ENCODE results near the gene RFX3. TPM values are rescaled to one million over a fixed set of nuclear protein-coding genes. Genes with fewer than 3 reads are reported as not detected.

Gene RFX3
- total RNA-seq, 1 experiment from 2014 or later: 4.5 TPM

GRCh38 chr9:3474821-3475220 is 51.0 kb downstream of the RFX3 start:
- no peak overlapping the region for H3K27ac ChIP-seq (ENCODE audit: low read length)
- no peaks in the 10 kb centered on the region for H3K9me2 ChIP-seq (replicated peaks; ENCODE audit: low read length)
- H2AFZ ChIP-seq (ENCODE audit: low read length): no peak overlapping the region
- H3K9ac ChIP-seq (ENCODE audit: low read length): no peak overlapping the region
- H3F3A ChIP-seq (ENCODE audit: low read length, unreplicated experiment): no peaks in the 10 kb centered on the region
- intact Hi-C loops (cut with micrococcal nuclease): no loop called here
- ChIA-PET POLR2A (ENCODE audit: unreplicated experiment) (no interaction called here), CTCF (no interaction called here)
- no peak for DNase-seq
- no peaks in the 10 kb centered on the region for H3K9me3 ChIP-seq (ENCODE audit: low read length)
- H3K36me3 ChIP-seq (ENCODE audit: low read depth, low read length): no peaks in the 10 kb centered on the region
- no peak for ATAC-seq
- H3K4me3 ChIP-seq (ENCODE audit: low read length): no peak overlapping the region
- H3K27me3 ChIP-seq (ENCODE audit: low read length): no peaks in the 10 kb centered on the region
- BruUV-seq (replicated peaks): no TSS peak
- H4K20me1 ChIP-seq (ENCODE audit: low read length): no peaks in the 10 kb centered on the region
- TF ChIP-seq EZH2 (IDR thresholded peaks at IDR 0.05; ENCODE audit: low read length, unreplicated experiment): no peak
- TF ChIP-seq EZH2phosphoT487 (IDR thresholded peaks at IDR 0.05; ENCODE audit: borderline replicate concordance, low read length): no peak
- no peak for TF ChIP-seq CTCF (conservative IDR thresholded peaks at IDR 0.05; ENCODE audit: low read depth, low read length)
- 0 out of 2 replicates have a peak, but pooled peaks cover 4% of the 10 kb centered on the region for H3K4me1 ChIP-seq (ENCODE audit: insufficient read depth, low read length)
- no peak overlapping the region for H3K4me2 ChIP-seq (ENCODE audit: low read length)
- H3K79me2 ChIP-seq (ENCODE audit: low read length): no peaks in the 10 kb centered on the region

GRCh38 chr9:3473405-3473804 is 52.4 kb downstream of the RFX3 start:
- ATAC-seq: no peak
- no peaks in the 10 kb centered on the region for H3K27me3 ChIP-seq (ENCODE audit: low read length)
- CTCF ChIA-PET: interaction anchor here (0.6 kb wide), 1 partner anchor 183 kb away, joined by 4 read pairs; no protein-coding TSS in a partner anchor
- POLR2A ChIA-PET (ENCODE audit: unreplicated experiment): no interaction called here
- H3K4me2 ChIP-seq (ENCODE audit: low read length): no peak overlapping the region
- no TSS peak for BruUV-seq (replicated peaks)
- no peaks in the 10 kb centered on the region for H4K20me1 ChIP-seq (ENCODE audit: low read length)
- DNase-seq: no peak
- no peak overlapping the region for H3K4me3 ChIP-seq (ENCODE audit: low read length)
- no peaks in the 10 kb centered on the region for H3K9me3 ChIP-seq (ENCODE audit: low read length)
- TF ChIP-seq CTCF (conservative IDR thresholded peaks at IDR 0.05; ENCODE audit: low read depth, low read length) (no peak), EZH2 (IDR thresholded peaks at IDR 0.05; ENCODE audit: low read length, unreplicated experiment) (no peak), EZH2phosphoT487 (IDR thresholded peaks at IDR 0.05; ENCODE audit: borderline replicate concordance, low read length) (no peak)
- no peaks in the 10 kb centered on the region for H3K79me2 ChIP-seq (ENCODE audit: low read length)
- H3K4me1 ChIP-seq (ENCODE audit: insufficient read depth, low read length): no peaks in the 10 kb centered on the region
- H3F3A ChIP-seq (ENCODE audit: low read length, unreplicated experiment): no peaks in the 10 kb centered on the region
- intact Hi-C loops (cut with micrococcal nuclease): no loop called here
- H3K36me3 ChIP-seq (ENCODE audit: low read depth, low read length): no peaks in the 10 kb centered on the region
- no peak overlapping the region for H2AFZ ChIP-seq (ENCODE audit: low read length)
- H3K9me2 ChIP-seq (replicated peaks; ENCODE audit: low read length): no peaks in the 10 kb centered on the region
- no peak overlapping the region for H3K27ac ChIP-seq (ENCODE audit: low read length)
- no peak overlapping the region for H3K9ac ChIP-seq (ENCODE audit: low read length)

GRCh38 chr9:3471883-3472282 is 53.9 kb downstream of the RFX3 start:
- Histone ChIP-seq H3K36me3 (ENCODE audit: low read depth, low read length) (no peaks in the 10 kb centered on the region), H3K4me3 (ENCODE audit: low read length) (no peak overlapping the region), H3K79me2 (ENCODE audit: low read length) (no peaks in the 10 kb centered on the region), H3K4me2 (ENCODE audit: low read length) (no peak overlapping the region), H3K27me3 (ENCODE audit: low read length) (no peaks in the 10 kb centered on the region), H3K9me3 (ENCODE audit: low read length) (no peaks in the 10 kb centered on the region), H3K9me2 (replicated peaks; ENCODE audit: low read length) (no peaks in the 10 kb centered on the region), H3K9ac (ENCODE audit: low read length) (no peak overlapping the region), H4K20me1 (ENCODE audit: low read length) (no peaks in the 10 kb centered on the region), H3F3A (ENCODE audit: low read length, unreplicated experiment) (no peaks in the 10 kb centered on the region), H3K27ac (ENCODE audit: low read length) (no peak overlapping the region), H2AFZ (ENCODE audit: low read length) (no peak overlapping the region), H3K4me1 (ENCODE audit: insufficient read depth, low read length) (no peaks in the 10 kb centered on the region)
- CTCF ChIA-PET: no interaction called here
- POLR2A ChIA-PET (ENCODE audit: unreplicated experiment): no interaction called here
- DNase-seq (no peak), ATAC-seq (no peak)
- no TSS peak for BruUV-seq (replicated peaks)
- intact Hi-C loops (cut with micrococcal nuclease): no loop called here
- no peak for TF ChIP-seq EZH2 (IDR thresholded peaks at IDR 0.05; ENCODE audit: low read length, unreplicated experiment)
- no peak for TF ChIP-seq EZH2phosphoT487 (IDR thresholded peaks at IDR 0.05; ENCODE audit: borderline replicate concordance, low read length)
- TF ChIP-seq CTCF (conservative IDR thresholded peaks at IDR 0.05; ENCODE audit: low read depth, low read length): no peak
